SH-SY5Y (cell line): ENCODE results near the gene CRYL1.

Experiments used
- GATA2 ChIP-seq: IDR thresholded peaks from 2 replicates; pipeline ENCODE4 v1.6.1; 2011; ENCODE audit warnings: mild to moderate bottlenecking, low read depth, low read length
- GATA3 ChIP-seq: IDR thresholded peaks from 2 replicates; pipeline ENCODE4 v1.6.1; 2011; ENCODE audit warnings: low read depth, mild to moderate bottlenecking, low read length, moderate library complexity

- TF ChIP-seq GATA2 = no peak
- TF ChIP-seq GATA3 = no peak
These were observed 68.9 kb downstream of the CRYL1 start for GRCh38 chr13:20456737-20457136.
